Stimulated activated CD4-positive, alpha-beta T cell treated with anti-CD3 and anti-CD28 coated beads, Interleukin-1b, Interleukin-23, amount 100 ng/mL, for 4 hours (primary cell): ENCODE measurements around the gene TNRC6B.
"Not testable (repeated sequence)": the region's sequence is repeated elsewhere in the genome, so short reads cannot be mapped to it uniquely, and the experiment has no call there.

Experiments
- DNase-seq, 2 donors: peaks; one replicate each; pipeline ENCODE4 v3.0.0-alpha.2; 2020; ENCODE audit warnings: low read depth in 2 of 2

TNRC6B gene, protein sequence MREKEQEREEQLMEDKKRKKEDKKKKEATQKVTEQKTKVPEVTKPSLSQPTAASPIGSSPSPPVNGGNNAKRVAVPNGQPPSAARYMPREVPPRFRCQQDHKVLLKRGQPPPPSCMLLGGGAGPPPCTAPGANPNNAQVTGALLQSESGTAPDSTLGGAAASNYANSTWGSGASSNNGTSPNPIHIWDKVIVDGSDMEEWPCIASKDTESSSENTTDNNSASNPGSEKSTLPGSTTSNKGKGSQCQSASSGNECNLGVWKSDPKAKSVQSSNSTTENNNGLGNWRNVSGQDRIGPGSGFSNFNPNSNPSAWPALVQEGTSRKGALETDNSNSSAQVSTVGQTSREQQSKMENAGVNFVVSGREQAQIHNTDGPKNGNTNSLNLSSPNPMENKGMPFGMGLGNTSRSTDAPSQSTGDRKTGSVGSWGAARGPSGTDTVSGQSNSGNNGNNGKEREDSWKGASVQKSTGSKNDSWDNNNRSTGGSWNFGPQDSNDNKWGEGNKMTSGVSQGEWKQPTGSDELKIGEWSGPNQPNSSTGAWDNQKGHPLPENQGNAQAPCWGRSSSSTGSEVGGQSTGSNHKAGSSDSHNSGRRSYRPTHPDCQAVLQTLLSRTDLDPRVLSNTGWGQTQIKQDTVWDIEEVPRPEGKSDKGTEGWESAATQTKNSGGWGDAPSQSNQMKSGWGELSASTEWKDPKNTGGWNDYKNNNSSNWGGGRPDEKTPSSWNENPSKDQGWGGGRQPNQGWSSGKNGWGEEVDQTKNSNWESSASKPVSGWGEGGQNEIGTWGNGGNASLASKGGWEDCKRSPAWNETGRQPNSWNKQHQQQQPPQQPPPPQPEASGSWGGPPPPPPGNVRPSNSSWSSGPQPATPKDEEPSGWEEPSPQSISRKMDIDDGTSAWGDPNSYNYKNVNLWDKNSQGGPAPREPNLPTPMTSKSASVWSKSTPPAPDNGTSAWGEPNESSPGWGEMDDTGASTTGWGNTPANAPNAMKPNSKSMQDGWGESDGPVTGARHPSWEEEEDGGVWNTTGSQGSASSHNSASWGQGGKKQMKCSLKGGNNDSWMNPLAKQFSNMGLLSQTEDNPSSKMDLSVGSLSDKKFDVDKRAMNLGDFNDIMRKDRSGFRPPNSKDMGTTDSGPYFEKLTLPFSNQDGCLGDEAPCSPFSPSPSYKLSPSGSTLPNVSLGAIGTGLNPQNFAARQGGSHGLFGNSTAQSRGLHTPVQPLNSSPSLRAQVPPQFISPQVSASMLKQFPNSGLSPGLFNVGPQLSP (N-terminal part only)

DNA sequence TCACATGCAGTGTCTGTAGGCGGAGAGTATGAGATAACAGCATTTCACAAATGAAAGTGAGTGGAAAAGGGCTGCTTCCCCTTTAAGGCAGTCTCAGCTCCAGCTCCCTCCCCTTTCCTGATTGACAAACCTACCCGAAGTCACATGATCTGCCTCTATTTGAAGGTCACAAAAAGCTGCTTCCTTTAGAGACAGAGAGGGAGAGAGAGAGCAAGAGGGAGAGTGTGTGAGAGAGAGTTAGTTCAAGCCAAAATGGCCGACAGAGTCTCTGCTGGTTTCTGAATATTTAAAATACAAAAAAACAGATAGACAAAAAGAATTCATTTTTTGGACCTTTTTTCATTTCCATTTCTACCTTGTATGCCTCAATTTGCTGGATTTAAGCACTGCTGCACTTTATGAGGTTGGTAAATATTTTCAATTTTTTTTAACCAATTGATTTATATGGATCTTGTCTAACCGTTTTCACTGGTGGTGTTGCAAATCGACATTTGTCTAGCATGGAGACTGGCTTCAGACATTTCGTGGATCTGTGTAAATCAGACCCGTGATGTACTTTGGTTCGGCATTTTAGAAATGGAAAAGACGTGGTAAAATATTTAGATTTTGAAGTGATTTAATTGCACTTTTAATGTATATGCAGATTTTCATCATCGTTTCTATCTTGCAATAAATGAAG, at the start of gene TNRC6B:
TSS of gene TNRC6B (plus strand) at position 188 of the 679 bp plus-strand sequence. CDS start at position 399, 211 bp downstream.
- peak in 1 of 2 donors; percentile 60 for DNase-seq

DNA sequence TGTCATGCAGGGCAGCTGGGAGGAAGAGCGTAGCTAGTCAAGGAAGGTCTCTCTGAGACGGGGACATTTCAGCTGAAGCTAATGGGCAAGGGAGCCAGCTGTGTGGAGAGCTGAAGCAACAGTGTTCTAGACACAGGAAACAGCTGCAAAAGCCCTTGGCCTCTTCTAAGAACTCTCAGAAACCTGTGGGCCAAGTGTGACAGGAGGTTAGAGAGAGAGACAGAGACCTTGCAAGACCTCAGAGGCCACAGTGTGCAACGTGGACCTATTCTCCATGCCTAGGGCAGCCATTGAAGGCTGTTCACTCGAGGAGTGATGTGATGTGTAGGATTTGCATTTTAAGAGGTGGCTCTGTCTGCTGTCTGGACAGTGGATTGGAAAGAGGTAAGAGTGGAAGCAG, 48.7 kb upstream of the TNRC6B start:
- DNase-seq = no peak

DNA sequence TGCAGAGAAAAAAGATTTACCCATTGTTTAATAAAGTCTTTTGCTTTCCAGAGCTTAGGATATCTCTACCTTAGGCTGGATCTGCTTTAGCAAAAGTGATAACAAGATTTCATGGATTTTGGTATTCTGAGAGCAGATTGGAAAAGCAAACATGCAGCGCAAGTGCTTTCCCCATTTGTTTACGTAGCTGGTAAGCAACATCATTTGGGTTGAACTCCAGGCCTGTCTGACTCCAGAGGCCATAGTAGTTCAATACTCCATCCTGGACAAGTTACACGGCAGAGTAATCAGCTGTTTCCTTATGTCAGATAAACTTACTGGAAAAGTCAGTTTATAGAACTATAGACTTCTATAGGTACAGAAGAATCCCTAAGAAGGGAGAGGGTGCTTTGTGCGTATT, 40.6 kb upstream of the TNRC6B start:
- no peak for DNase-seq

DNA sequence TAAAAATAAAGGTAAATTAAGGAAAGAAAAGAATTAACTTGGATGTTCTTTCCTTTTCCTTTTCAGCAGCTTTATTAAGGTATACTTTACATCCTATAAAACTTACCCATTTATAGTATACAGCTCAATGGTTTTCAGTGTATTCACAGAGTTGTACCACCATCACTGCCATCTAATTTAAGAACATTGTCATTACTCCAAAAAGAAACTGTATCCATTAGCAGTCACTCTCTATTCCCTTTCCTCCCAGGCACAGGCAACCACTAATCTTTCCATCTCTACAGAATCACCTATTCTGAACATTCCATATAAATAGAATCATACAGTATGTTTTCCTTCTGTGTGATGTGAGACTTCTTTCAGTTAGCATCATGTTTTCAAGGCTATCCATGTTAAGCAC, 38.9 kb upstream of the TNRC6B start:
- no peak for DNase-seq

DNA sequence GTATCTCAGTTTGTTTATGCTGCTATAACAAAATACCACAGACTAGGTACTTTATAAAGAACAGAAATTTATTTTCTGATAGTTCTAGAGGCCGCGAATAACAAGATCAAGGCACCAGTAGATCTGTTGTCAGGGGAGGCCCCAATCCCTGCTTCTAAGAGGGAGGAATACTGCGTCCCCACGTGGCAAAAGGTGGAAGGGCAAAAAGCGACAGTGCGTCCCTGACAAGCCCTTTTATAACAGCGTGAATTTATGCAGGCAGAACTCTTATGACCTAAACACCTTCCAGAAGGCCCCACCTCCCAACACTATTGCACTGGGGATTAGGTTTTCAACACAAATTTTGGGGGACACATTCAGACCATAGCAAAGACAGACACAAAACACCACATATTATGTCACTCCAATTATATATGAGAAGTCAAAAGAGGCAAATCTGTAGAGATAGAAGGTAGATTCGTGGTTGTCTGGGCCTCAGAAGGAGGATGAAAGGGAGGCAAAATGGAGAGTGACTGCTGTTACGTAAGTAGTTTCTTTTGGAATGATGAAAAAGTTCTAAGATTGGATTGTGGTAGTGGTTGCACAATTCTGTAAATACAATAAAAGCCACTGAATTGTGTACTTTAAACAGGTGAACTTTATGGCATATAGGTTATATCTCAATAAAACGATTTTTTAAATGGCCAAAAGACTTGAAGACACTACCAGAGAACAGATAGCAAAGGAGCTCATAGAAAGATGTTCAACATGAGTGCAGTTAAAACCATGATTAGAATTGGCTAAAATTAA, 30.1 kb upstream of the TNRC6B start:
- DNase-seq = no peak

DNA sequence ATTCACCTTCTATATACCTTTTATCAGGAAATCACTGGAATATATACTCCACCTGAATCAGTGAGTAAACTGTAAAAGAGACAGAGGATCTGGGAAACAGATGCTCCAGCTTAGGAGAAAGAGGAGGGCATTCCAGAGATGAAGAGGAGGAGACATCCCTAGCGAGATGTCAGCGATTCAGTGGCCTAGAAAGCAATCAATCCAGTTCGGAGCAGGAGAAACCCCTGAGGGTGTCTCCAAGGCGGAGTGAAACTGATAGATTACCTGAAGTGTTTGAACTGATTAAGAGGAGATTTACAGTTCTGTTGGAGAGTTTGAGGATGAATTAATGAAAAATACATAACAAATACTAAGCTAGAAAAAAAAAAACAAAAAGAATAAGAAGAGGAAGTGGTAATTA, 24.5 kb upstream of the TNRC6B start:
- DNase-seq = no peak

DNA sequence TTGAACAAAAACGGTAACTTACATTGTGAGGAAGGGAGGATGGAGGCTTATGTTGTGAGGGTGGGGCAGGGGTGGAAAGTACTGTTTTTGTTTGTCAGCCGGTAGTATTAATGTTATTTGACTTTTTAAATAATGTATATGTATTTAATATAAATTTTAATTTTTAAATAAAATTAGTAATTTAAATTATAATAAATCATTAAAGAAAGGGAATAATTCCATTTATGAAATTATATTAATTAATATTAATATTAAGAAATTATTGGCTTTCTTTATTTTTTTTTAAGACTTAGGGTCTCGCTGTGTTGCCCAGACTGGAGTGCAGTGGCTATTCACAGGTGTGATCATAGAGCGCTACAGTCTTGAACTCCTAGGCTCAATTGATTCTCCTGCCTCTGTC, 24.0 kb upstream of the TNRC6B start:
- DNase-seq = no peak

DNA sequence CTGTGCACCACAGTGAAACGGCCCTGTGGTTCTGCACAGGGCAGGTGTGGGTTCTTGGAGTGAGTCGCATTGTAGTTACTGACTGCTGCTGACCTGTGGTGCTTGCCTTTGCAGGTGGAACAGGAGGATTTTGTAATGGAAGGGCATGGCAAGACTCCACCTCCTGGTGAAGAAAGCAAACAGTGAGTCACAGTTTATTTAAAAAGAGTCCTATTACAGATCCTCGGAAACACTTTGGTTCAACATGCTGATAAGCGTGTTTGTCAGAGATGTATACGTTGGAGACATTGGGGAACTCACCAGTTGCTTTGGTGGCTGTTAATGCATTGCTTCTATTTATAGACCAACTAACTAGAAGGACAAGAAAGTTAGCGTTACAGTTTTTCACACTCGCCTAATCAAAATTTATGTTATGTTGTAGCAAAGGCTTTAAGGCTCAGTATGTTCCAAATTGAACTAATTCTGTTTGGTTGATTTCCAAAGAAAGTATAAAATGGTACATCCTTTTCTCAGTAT, 21.7 kb upstream of the TNRC6B start:
- no peak for DNase-seq

DNA sequence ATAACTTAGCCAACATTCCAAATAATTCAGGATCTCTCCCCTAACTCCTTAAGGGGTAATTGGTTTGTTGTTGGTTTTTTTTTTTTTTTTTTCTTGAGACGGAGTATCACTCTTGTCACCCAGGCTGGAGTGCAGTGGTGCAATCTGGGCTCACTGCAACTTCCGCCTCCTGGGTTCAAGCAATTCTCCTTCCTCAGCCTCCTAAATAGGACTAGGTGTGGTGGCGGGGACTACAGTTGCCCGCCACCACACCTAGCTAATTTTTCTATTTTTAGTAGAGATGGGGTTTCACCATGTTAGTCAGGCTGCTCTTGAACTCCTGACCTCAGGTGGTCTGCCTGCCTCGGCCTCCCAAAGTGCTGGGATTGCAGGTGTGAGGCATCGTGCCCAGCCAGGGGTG, 21.0 kb upstream of the TNRC6B start:
- not testable (repeated sequence) for DNase-seq

DNA sequence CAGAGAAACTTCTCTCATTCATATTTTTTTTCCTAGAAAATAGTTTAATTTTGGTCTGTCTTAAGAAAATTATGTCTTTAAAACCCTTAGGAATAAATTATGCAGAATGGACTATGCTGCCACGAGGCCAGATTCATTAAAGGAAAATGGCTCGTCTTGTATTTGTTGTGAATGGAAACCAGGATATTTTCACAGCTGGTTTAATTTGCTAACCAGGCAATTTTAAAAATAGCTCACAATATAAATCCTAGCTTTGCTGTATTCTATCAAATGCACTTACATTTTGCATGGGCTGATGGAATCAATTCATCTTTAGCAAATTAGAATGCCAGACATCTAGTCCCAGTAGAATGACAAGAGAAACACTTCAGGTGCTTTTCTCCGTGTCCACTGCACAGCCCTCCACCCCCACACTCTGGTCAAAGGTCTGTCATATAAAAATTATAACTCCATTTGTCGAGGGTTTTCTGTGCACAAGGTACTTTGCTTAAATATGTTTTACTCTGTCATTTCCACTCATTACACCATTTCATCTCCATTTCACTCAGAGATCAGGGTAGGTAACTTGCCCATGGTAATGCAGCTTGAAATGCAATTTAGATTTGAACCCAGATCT, 20.3 kb upstream of the TNRC6B start:
- no peak for DNase-seq

DNA sequence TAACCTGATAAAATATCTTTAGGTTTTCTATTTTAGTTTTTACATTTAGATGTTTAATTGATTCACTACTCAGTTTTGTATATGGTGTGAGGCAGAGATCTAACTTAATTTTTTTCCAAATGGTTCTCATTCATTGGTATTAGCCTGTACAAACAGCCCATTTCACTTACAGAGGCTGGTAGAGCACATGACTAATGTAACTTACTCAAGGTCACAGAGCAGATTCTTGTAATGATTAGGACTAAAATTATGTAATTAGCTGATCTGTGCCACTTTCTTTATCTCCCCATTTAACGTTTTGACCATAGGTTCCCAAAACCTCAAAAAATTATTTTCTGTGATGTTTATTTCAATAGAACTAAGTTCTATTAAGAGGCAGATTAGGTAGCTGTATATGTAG, 16.5 kb upstream of the TNRC6B start:
- DNase-seq = no peak

DNA sequence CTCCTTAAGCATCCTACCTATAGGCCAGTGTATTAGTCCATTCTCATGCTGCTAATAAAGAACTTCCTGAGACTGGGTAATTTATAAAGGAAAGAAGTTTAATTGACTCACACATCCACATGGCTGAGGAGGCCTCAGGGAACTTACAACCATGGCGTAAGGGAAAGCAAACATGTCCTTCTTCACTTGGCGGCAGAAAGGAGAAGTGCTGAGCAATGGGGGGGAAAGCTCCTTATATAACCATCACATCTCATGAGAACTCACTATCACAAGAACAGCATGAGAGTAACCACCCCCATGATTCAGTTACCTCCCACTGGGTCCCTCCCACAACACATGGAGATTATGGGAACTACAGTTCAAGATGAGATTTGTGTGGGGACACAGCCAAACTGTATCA, 12.2 kb upstream of the TNRC6B start:
- DNase-seq = not testable (repeated sequence)

DNA sequence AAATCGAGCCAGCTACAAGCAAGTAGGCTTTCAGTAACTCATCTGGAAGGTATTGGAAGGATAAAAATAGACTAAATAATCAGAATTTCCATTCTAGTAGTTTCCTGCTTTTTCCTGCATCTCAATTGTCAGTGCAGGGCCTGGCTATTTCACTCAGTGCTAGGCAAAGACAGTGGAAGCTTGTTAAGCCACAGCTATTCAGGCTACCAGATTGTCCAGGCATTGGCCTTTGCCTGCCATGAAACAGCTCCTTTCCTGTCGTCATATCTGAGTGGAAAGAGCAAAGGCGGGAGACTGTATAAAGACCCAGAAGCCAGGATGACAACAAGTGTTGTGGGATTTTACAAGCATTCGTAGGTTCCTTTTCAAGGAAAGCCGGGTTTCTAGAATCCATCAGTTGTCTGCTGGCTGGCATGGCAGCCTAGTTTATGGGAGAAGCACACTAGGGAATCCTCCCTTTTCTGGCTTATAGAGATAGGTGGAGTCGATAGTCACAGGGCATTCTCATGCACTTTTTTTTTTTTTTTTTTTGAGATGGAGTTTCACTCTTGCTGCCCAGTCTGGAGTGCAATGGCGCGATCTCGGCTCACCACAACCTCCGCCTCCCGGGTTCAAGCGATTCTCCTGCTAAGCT, 2.0 kb upstream of the TNRC6B start:
- DNase-seq = no peak

DNA sequence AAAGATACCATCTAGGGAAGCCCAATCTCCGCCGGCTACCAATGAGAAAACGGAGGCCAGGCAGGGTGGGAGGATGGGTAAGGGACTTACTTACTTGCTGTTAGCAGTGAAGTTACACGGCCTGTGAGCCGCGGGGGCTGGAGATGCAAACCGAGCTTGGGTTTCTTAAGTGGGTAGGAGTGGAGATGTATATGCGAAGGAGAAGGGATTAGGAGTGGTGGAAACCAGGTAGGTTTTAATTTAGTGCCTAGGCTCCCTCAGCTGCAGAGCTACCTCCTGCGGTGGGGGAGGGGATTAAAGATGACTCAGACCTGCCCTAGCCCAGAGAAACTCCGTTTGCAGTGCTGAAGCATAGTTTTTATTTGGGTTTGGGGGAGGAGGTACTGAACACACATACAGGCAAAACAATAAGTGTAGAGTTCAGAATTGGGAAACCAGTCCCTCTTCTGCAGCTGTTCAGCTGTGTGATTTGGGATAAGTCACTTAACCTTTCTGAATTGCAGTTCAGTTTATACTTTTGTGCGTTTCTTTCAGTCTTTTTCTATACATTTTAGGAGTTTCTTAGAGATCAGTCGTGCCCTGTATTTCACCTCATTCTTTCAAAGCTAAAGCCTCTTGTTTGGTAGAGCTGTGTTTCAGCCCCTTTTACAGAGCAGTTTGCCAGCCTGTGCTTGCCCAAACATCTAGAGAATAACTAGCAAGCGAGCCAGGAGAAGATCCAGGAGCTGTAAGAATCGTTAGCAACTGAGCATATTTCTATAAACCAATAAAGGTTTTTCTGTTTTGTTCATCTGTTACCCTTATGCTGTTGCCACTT, 596 bp upstream of the TNRC6B start:
- DNase-seq = peak; percentile 44 to 66

DNA sequence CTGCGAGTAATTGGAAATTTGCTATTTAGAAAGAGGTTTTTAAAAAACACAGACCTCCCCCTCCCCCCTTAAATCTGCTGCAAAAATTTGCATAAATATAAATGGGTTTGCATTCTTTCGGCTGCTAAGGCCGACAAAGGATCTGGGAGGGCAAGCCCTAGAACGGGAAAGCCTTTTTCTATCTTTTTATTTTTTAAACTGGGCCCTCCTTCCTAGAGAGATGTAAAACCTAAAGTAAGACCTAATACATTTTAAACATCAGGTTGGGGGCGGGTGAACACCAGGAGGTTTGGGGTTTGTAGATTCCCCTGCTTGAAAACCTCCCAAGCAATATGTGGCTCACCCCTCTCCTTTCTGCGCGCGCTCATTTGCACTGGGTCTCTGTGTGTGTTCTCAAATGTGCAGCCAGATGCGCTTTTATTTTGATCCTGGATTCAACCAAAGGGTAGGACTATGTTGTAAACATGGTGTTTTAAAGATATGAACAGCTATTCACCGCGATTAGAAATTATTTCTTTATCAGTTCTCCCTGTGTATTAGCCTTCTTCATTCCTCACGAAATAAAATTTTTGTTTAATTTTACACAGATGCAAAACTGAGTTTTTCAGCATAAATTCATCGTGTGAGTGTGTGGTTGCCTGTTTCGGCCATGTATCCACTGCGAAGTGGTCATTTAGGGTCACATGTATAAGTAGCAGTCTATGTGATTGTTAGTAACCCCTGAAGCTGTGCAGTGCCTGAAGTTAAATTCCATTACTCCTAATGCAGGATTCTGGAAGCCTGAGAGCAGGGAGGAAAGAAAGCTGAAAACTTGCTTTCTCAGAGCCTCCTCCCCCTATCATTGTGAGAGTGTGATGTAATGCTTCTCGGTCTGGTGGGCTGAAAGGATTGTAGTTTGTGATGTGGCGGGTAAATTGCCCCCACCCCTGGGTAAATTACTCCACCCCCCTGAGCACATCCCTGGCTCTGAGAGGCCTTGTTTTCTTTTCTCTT, 988 bp downstream of the TNRC6B start:
- DNase-seq = no peak

DNA sequence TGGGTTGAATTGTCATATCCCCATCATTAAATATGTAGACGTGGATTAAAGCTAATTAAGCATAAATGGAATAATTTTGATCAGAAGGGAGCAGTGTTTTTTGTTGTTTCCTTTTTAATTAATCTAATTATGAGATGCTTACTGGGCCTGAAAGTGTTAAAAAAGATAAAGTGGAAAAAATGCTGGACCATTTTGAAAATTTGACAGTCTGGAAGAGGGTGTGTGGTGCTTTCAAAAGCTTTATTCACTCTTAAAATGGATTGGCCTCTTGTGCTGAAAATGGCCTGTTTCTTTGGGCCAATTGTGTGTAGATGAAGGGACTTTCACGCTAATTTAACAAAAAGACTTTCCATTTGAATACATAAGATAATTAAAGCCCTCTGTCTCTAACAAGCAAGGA, 1.8 kb downstream of the TNRC6B start:
- no peak for DNase-seq

DNA sequence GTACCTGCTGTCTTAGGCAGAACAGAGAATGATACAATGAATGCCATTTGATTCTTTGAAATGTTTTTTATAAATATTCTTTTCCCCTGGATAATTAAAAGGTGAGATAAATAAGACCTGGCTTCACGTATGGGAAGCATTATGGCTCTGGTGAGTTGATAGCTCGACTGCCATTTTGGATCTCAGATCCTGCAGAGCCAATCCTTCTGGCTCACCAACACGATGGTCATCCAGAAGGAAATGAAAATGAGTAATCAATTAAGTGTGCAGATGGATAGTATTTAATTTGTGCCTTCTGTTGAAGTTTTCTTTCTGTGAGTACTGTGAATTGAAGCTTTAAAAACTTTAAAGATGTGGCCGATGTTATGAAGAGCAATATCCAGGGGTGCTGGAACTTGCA, 2.7 kb downstream of the TNRC6B start:
- DNase-seq = no peak
